HG02763 (cell line): ENCODE data around the gene MAGEB6B.
"Not testable (repeated sequence)": the region's sequence is repeated elsewhere in the genome, so short reads cannot be mapped to it uniquely, and the experiment has no call there.

Experiments used
- ATAC-seq: cut with Tn5 transposase; IDR thresholded peaks from one replicate; pipeline ENCODE4 v1.9.1; 2021; ENCODE audit warnings: mild to moderate bottlenecking, moderate library complexity; ENCODE audit not compliant: unreplicated experiment

Gene MAGEB6B

GRCh38 chrX:26160301-26160700 lies at the start of gene MAGEB6B:
TSS of gene MAGEB6B (plus strand) at chrX:26160601. CDS start at chrX:26160601, 0 bp downstream.
- ATAC-seq: no peak

- ATAC-seq: no peak
Observed at GRCh38 chrX:26138274-26138673, 22.1 kb upstream of the MAGEB6B start, which contains the start of gene MAGEB18. TSS of gene MAGEB18 (plus strand) at chrX:26138343. CDS start at chrX:26138986, 643 bp downstream.

GRCh38 chrX:26146024-26146423 lies 14.4 kb upstream of the MAGEB6B start:
- no peak for ATAC-seq

- no peak for ATAC-seq
Observed at GRCh38 chrX:26192204-26192603, 31.8 kb downstream of the MAGEB6B start, which contains the start of gene MAGEB6. TSS of gene MAGEB6 (plus strand) at chrX:26192440. CDS start at chrX:26193847, 1,407 bp downstream.

GRCh38 chrX:26203561-26203960 lies 43.2 kb downstream of the MAGEB6B start:
- no peak for ATAC-seq

- not testable (repeated sequence) for ATAC-seq
Observed at GRCh38 chrX:26204717-26205116, 44.3 kb downstream of the MAGEB6B start.

- ATAC-seq: no peak
Observed at GRCh38 chrX:26208012-26208411, 47.6 kb downstream of the MAGEB6B start.
